Cardiac fibroblast (primary cell): Measurements from ENCODE around the gene SLC27A5.
A peak's percentile ranks its signal among the peaks of the same experiment; 100 is the strongest.

Experiments
- DNase-seq, 2 donors: peaks; one replicate each; pipeline versions ENCODE4 v3.0.0 to v3.0.0-alpha.2; 2010; ENCODE audit warnings: low read depth in 2 of 2
- H3K4me3 ChIP-seq, 2 donors: replicated peaks in 1 of 2; 1 replicate in 1 of 2; 2 replicates in 1 of 2; pipeline ENCODE4 v1.5.1; 2011; ENCODE audit warnings: low read depth in 2 of 2, low read length in 2 of 2, mild to moderate bottlenecking in 2 of 2, moderate library complexity in 1 of 2
- CTCF ChIP-seq: IDR thresholded peaks from one replicate; pipeline ENCODE4 v1.5.1; 2011; ENCODE audit warnings: low read depth, mild to moderate bottlenecking, low read length, inconsistent platforms

Gene SLC27A5

GRCh38 chr19:58511353-58512208 is at the start of gene SLC27A5:
Gene SLC27A5 (minus strand): TSS chr19:58511992. CDS start chr19:58511955, 37 bp downstream.
- no peak for TF ChIP-seq CTCF
- H3K4me3 ChIP-seq: no peak within 1 kb of the TSS
- no peak for DNase-seq

- H3K4me3 ChIP-seq: no peak overlapping the region
- no peak for TF ChIP-seq CTCF
- no peak for DNase-seq
Measured at GRCh38 chr19:58560921-58561320, 49.1 kb upstream of the SLC27A5 start.

GRCh38 chr19:58560007-58560887 is 48.5 kb upstream of the SLC27A5 start:
- TF ChIP-seq CTCF: no peak
- peak overlapping the region; percentile 70 to 75 for H3K4me3 ChIP-seq
- no peak for DNase-seq

- peak overlapping the region; percentile 70 to 75 for H3K4me3 ChIP-seq
- no peak for TF ChIP-seq CTCF
- DNase-seq: peak; percentile 93 to 95
Measured at GRCh38 chr19:58559275-58560006, 47.6 kb upstream of the SLC27A5 start.

GRCh38 chr19:58558623-58559274 is 47.0 kb upstream of the SLC27A5 start:
- DNase-seq: peak; percentile 99
- peak overlapping the region; percentile 70 to 91 for H3K4me3 ChIP-seq
- no peak for TF ChIP-seq CTCF

GRCh38 chr19:58558066-58558622 is 46.4 kb upstream of the SLC27A5 start, which contains the start of gene UBE2M:
Gene UBE2M (minus strand): TSS chr19:58558611. CDS start chr19:58558381, 230 bp downstream.
- H3K4me3 ChIP-seq: peak within 1 kb of the TSS; percentile 91 to 94
- TF ChIP-seq CTCF: no peak
- DNase-seq: peak in 1 of 2 donors; percentile 54
